ENCODE results near the gene RGP1.

RGP1 gene

DNA sequence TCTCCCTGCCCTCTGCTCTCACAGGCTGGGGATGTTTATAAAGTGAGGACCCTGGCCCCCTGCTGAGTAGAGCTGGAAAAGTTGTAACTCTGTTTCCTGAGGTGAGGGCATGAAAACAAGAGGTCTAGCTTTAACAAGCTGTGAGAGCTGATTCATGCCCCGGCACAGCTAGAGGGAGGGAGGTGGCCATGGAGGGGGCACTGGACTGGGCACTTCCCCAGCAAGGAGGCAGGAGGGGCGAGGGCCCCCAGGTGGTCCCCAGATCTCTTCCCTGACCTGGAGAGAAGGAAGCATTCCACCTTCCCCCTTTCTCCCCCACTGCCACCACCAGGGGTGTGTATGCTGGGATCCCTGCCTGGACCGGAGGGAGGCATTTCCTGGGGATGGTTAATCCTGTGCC, 5.2 kb downstream of the RGP1 start, which contains the start of gene MSMP:
Gene MSMP (minus strand): TSS at position 13 of the 400 bp plus-strand sequence. CDS start 147 bp downstream, outside the sequence.
- no peak within 1 kb of the TSS for H3K27ac ChIP-seq (ENCODE audit: low read length)
- no peaks in the 10 kb centered on the region for H4K20me1 ChIP-seq (ENCODE audit: insufficient read depth, low read length)
- no peak within 1 kb of the TSS for H3K9ac ChIP-seq (ENCODE audit: low read length)
- peaks cover 20% of the 10 kb centered on the region for H3F3A ChIP-seq (ENCODE audit: insufficient read depth, low read length)
- H3K4me1 ChIP-seq (ENCODE audit: low read length) = peaks cover 24% of the 10 kb centered on the region
- 0 out of 2 replicates have a peak, but pooled peaks cover 5% of the 10 kb centered on the region for H3K36me3 ChIP-seq (replicated peaks; ENCODE audit: insufficient read depth, low read length)
- no peak within 1 kb of the TSS for H2AFZ ChIP-seq (ENCODE audit: low read length)
- no peaks in the 10 kb centered on the region for H3K27me3 ChIP-seq (replicated peaks; ENCODE audit: insufficient read depth, low read length)
- H3K4me3 ChIP-seq (ENCODE audit: low read length) = no peak within 1 kb of the TSS
- H3K4me2 ChIP-seq (ENCODE audit: low read depth, low read length) = no peak within 1 kb of the TSS
- DNase-seq = no peak
- TF ChIP-seq EZH2phosphoT487 (IDR thresholded peaks at IDR 0.05; ENCODE audit: low read length) (no peak), EZH2 (optimal IDR thresholded peaks at IDR 0.05; ENCODE audit: low read depth, low read length) (no peak)
- TF ChIP-seq, protein P1, sequence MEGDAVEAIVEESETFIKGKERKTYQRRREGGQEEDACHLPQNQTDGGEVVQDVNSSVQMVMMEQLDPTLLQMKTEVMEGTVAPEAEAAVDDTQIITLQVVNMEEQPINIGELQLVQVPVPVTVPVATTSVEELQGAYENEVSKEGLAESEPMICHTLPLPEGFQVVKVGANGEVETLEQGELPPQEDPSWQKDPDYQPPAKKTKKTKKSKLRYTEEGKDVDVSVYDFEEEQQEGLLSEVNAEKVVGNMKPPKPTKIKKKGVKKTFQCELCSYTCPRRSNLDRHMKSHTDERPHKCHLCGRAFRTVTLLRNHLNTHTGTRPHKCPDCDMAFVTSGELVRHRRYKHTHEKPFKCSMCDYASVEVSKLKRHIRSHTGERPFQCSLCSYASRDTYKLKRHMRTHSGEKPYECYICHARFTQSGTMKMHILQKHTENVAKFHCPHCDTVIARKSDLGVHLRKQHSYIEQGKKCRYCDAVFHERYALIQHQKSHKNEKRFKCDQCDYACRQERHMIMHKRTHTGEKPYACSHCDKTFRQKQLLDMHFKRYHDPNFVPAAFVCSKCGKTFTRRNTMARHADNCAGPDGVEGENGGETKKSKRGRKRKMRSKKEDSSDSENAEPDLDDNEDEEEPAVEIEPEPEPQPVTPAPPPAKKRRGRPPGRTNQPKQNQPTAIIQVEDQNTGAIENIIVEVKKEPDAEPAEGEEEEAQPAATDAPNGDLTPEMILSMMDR (IDR thresholded peaks at IDR 0.05; ENCODE audit: low read length) = no peak
- H3K9me3 ChIP-seq (replicated peaks; ENCODE audit: insufficient read depth, low read length) = no peaks in the 10 kb centered on the region
- H3K9me2 ChIP-seq (replicated peaks; ENCODE audit: insufficient read depth, low read length) = no peaks in the 10 kb centered on the region
- peaks cover 37% of the 10 kb centered on the region for H3K79me2 ChIP-seq (ENCODE audit: low read length)

DNA sequence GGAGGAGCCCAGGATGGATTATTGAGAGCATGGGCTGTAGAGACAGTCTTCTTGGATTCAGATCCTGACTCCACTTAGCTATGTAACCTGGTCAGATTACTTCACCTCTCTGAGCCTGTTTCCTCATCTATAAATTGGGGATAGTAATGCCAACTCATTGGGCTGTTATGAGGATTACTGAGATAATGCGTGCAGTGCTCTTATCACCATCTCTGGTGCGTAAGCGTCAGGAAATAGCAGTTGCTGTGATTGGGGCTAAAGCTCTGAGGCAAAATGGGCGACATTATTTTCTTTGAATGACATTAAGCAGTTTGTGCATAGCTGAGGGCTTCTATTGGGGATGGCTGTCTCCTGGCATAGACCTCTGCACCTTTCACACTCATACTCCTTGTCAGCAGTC, 6.0 kb downstream of the RGP1 start:
- Histone ChIP-seq H3K4me3 (ENCODE audit: low read length) (no peak overlapping the region), H3K9me2 (replicated peaks; ENCODE audit: insufficient read depth, low read length) (no peaks in the 10 kb centered on the region), H3K9me3 (replicated peaks; ENCODE audit: insufficient read depth, low read length) (no peaks in the 10 kb centered on the region), H3K27ac (ENCODE audit: low read length) (no peak overlapping the region), H3K27me3 (replicated peaks; ENCODE audit: insufficient read depth, low read length) (no peaks in the 10 kb centered on the region), H3K4me1 (ENCODE audit: low read length) (peaks cover 24% of the 10 kb centered on the region), H4K20me1 (ENCODE audit: insufficient read depth, low read length) (no peaks in the 10 kb centered on the region), H3F3A (ENCODE audit: insufficient read depth, low read length) (peaks cover 13% of the 10 kb centered on the region; the same call in 1 of the 2 replicates), H2AFZ (ENCODE audit: low read length) (no peak overlapping the region), H3K36me3 (replicated peaks; ENCODE audit: insufficient read depth, low read length) (0 out of 2 replicates have a peak, but pooled peaks cover 5% of the 10 kb centered on the region), H3K9ac (ENCODE audit: low read length) (no peak overlapping the region), H3K4me2 (ENCODE audit: low read depth, low read length) (no peak overlapping the region), H3K79me2 (ENCODE audit: low read length) (peaks cover 36% of the 10 kb centered on the region)
- TF ChIP-seq, protein P1 (IDR thresholded peaks at IDR 0.05; ENCODE audit: low read length) = no peak
- TF ChIP-seq EZH2phosphoT487 (IDR thresholded peaks at IDR 0.05; ENCODE audit: low read length) = no peak
- no peak for TF ChIP-seq EZH2 (optimal IDR thresholded peaks at IDR 0.05; ENCODE audit: low read depth, low read length)
- no peak for DNase-seq

DNA sequence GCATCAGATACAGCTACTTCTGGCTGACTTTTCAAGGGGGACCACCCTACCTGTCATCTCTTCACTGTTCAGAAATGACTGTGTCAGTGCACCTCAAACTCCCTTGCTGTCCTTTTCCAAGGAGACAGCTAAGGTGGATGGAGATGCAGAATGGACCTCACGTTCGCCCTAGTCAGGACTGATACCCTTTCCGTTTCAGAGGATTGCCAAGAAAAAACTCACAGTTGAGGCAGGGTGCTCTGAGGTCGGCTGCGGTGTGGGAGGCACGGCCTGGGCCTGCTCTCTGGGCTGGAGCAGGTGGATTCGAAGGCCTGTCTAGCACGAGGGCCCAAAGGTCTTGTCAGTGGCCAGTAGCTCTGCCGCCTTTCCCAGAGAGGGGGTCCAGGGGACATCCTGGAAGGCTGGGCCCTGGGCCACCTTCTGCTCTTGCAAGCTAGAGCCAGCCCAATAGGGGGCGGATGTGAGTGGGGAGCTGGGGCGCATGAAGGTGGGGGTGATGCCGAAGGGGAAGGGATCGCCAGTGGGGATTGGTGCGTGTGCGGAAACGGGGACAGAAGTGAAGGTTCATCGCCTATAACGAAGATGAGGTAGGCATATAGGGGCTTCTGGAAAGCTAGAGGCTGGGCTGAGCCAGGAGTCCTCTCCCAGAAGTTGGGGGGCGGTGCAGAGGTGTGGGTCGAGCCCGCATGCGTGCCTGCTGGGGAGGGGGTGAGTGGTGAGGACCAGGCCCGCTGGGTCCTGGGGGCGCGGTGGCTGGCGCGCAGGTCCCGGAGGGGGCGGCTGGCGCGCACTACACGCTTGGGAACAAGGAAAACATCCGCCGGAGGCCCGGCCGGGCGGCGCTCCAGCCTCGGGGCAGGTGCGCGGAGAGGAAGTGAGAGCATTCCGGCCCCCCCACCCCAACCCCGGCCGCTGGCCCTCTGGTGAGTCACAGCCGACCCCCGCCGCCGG, 7.5 kb downstream of the RGP1 start:
- Histone ChIP-seq H3K4me3 (ENCODE audit: low read length) (peak overlapping the region; percentile 94), H3K36me3 (replicated peaks; ENCODE audit: insufficient read depth, low read length) (no peaks in the 10 kb centered on the region), H3K79me2 (ENCODE audit: low read length) (peaks cover 43% of the 10 kb centered on the region), H3K4me1 (ENCODE audit: low read length) (peaks cover 20% of the 10 kb centered on the region), H3F3A (ENCODE audit: insufficient read depth, low read length) (peaks cover 13% of the 10 kb centered on the region; the same call in 1 of the 2 replicates), H3K27me3 (replicated peaks; ENCODE audit: insufficient read depth, low read length) (no peaks in the 10 kb centered on the region), H3K9ac (ENCODE audit: low read length) (peak overlapping the region; percentile 87), H3K9me3 (replicated peaks; ENCODE audit: insufficient read depth, low read length) (no peaks in the 10 kb centered on the region), H4K20me1 (ENCODE audit: insufficient read depth, low read length) (no peaks in the 10 kb centered on the region), H3K4me2 (ENCODE audit: low read depth, low read length) (peak overlapping the region; percentile 86), H3K27ac (ENCODE audit: low read length) (peak overlapping the region; percentile 69; the same call in 1 of the 2 replicates), H3K9me2 (replicated peaks; ENCODE audit: insufficient read depth, low read length) (no peaks in the 10 kb centered on the region), H2AFZ (ENCODE audit: low read length) (peak overlapping the region; percentile 89)
- DNase-seq = peak; percentile 66
- TF ChIP-seq, protein P1 (IDR thresholded peaks at IDR 0.05; ENCODE audit: low read length) = peak; percentile 86
- TF ChIP-seq EZH2phosphoT487 (IDR thresholded peaks at IDR 0.05; ENCODE audit: low read length) = no peak
